Peyer's patch (tissue), 4 donors: Measurements from ENCODE around the gene MAN2A1. TPM values are rescaled to one million over a fixed set of nuclear protein-coding genes. Genes with fewer than 3 reads are reported as not detected.

ENCODE experiments used
- DNase-seq, 3 donors: peaks; one replicate each; pipeline ENCODE4 v3.0.0-alpha.2; 2017 to 2019
- H3K27ac ChIP-seq, 4 donors: fragments of 200-600 bp; sonication (generic); one replicate each; pipeline ENCODE4 v1.5.1; 2016 to 2019
- H3K27me3 ChIP-seq, 2 donors: fragments of 200-600 bp; sonication (generic); one replicate each; pipeline ENCODE4 v1.5.1; 2019
- H3K36me3 ChIP-seq, 3 donors: fragments of 200-600 bp; sonication (generic); one replicate each; pipeline ENCODE4 v1.5.1; 2016 to 2019
- H3K4me1 ChIP-seq, 4 donors: fragments of 200-600 bp; sonication (generic); one replicate each; pipeline ENCODE4 v1.5.1; 2016 to 2019
- H3K4me3 ChIP-seq, 4 donors: fragments of 200-600 bp; sonication (generic); 1 replicate in 3 of 4; 2 replicates in 1 of 4; pipeline ENCODE4 v1.5.1; 2016 to 2019; ENCODE audit warnings: mild to moderate bottlenecking in 1 of 4
- H3K9me3 ChIP-seq, 4 donors: fragments of 200-600 bp; sonication (generic); one replicate each; pipeline ENCODE4 v1.5.1; 2016 to 2019; ENCODE audit warnings: mild to moderate bottlenecking in 1 of 4
- CTCF ChIP-seq, 6 experiments: fragments of 450-650 bp in 4 of 6; fragments of 200-600 bp in 2 of 6; sonication (generic) in 1 of 6; IDR thresholded peaks; one replicate each; pipeline ENCODE4 v1.5.1; 2017 to 2019; ENCODE audit warnings: antibody characterized with exemption in 6 of 6, mild to moderate bottlenecking in 3 of 6, moderate library complexity in 1 of 6
- POLR2A ChIP-seq, 2 donors: fragments of 450-650 bp; IDR thresholded peaks; one replicate each; pipeline ENCODE4 v1.5.1; 2017; ENCODE audit warnings: antibody characterized with exemption in 2 of 2, mild to moderate bottlenecking in 2 of 2, moderate library complexity in 2 of 2
- total RNA-seq, 4 donors: library from RNA; depleted of rRNA; stranded (reverse); fragments of >200 nt; gene quantifications; one replicate each; pipeline ENCODE4 v1.1.0, GENCODE V29; 2016

The MAN2A1 gene
- total RNA-seq, 4 donors from 2014 or later = 52.8 to 112 (median 95.3) TPM

- no peaks in the 10 kb centered on the region for H3K9me3 ChIP-seq
- H3K4me3 ChIP-seq = no peak overlapping the region
- H3K27me3 ChIP-seq = no peaks in the 10 kb centered on the region
- no peak overlapping the region for H3K27ac ChIP-seq
- no peaks in the 10 kb centered on the region for H3K36me3 ChIP-seq
- H3K4me1 ChIP-seq = no peaks in the 10 kb centered on the region
- DNase-seq = no peak
- no peak for TF ChIP-seq CTCF (IDR thresholded peaks at IDR 0.05)
- no peak for TF ChIP-seq POLR2A (IDR thresholded peaks at IDR 0.05)
Observed at GRCh38 chr5:109678447-109678846, 11.3 kb upstream of the MAN2A1 start.

GRCh38 chr5:109681763-109682162 is 8.0 kb upstream of the MAN2A1 start:
- Histone ChIP-seq H3K4me1 (no peaks in the 10 kb centered on the region), H3K27ac (no peak overlapping the region)
- DNase-seq = no peak

DNA sequence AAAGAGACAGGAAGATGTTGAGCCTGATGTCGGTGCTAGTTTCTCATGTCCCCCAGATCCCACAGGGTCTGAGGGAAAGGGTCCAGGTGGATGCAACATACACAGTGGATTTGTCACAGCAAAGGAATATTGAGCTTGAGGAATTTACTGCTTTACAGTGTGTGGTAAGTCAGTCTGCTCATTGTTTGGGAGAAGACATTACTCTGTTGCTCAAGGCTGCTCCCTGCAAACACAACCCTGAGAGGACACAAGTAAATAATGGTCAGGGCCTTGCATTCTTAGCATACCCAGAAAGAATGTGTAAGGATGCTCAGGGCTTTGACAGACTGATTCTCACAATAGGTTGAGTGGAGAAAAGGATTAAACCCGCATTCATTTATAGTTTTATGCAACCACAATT is 7.3 kb upstream of the MAN2A1 start:
- DNase-seq = no peak
- Histone ChIP-seq H3K27me3 (no peaks in the 10 kb centered on the region), H3K27ac (no peak overlapping the region), H3K9me3 (no peaks in the 10 kb centered on the region), H3K4me3 (no peak overlapping the region), H3K4me1 (no peaks in the 10 kb centered on the region), H3K36me3 (no peaks in the 10 kb centered on the region)
- TF ChIP-seq CTCF (IDR thresholded peaks at IDR 0.05) (no peak), POLR2A (IDR thresholded peaks at IDR 0.05) (no peak)

More at GRCh38 chr5:109681763-109682162, 8.0 kb upstream of the MAN2A1 start:
- no peaks in the 10 kb centered on the region for H3K36me3 ChIP-seq
- H3K9me3 ChIP-seq = no peaks in the 10 kb centered on the region
- H3K27me3 ChIP-seq = no peaks in the 10 kb centered on the region
- TF ChIP-seq POLR2A (IDR thresholded peaks at IDR 0.05) = no peak
- no peak for TF ChIP-seq CTCF (IDR thresholded peaks at IDR 0.05)
- no peak overlapping the region for H3K4me3 ChIP-seq

- Histone ChIP-seq H3K9me3 (no peaks in the 10 kb centered on the region), H3K27ac (no peak overlapping the region), H3K4me3 (no peak overlapping the region), H3K36me3 (no peaks in the 10 kb centered on the region), H3K4me1 (no peaks in the 10 kb centered on the region), H3K27me3 (no peaks in the 10 kb centered on the region)
- DNase-seq = no peak
- TF ChIP-seq POLR2A (IDR thresholded peaks at IDR 0.05) (no peak), CTCF (IDR thresholded peaks at IDR 0.05) (no peak)
Observed at GRCh38 chr5:109685916-109686315, 3.8 kb upstream of the MAN2A1 start.

GRCh38 chr5:109688630-109688969 is 1.1 kb upstream of the MAN2A1 start:
- peak overlapping the region; percentile 82 to 98 (median 86) for H3K4me3 ChIP-seq
- H3K4me1 ChIP-seq = peaks cover 0 to 21% (median 6%) of the 10 kb centered on the region in 4 donors
- H3K36me3 ChIP-seq = no peaks in the 10 kb centered on the region
- peak in 1 of 3 donors; percentile 66 for DNase-seq
- no peaks in the 10 kb centered on the region for H3K9me3 ChIP-seq
- TF ChIP-seq POLR2A (IDR thresholded peaks at IDR 0.05) (no peak), CTCF (IDR thresholded peaks at IDR 0.05) (peak; percentile 19 to 82 (median 62))
- H3K27ac ChIP-seq = peak overlapping the region; percentile 97 to 98 (median 98)
- no peaks in the 10 kb centered on the region for H3K27me3 ChIP-seq
